SK-N-SH (cell line): ENCODE measurements around the gene LARGE2.

Source experiments
- CTCF ChIP-seq: fragments of 200-600 bp; sonication (generic); IDR thresholded peaks from 2 replicates; pipeline ENCODE4 v1.6.1; 2017; ENCODE audit warnings: antibody characterized with exemption, mild to moderate bottlenecking, moderate library complexity
- ELF1 ChIP-seq: IDR thresholded peaks from 2 replicates; pipeline ENCODE4 v1.4.0; 2012
- EP300 ChIP-seq, 2 experiments: IDR thresholded peaks; 2 replicates each; pipeline versions ENCODE4 v1.4.0 to v1.6.1; 2012; ENCODE audit warnings: borderline replicate concordance in 1 of 2, low read depth in 1 of 2, low read length in 1 of 2
- RFX5 ChIP-seq: IDR thresholded peaks from 2 replicates; pipeline ENCODE4 v1.6.1; 2012; ENCODE audit warnings: mild to moderate bottlenecking, improper control_type of control experiment, low read length
- TAF1 ChIP-seq: IDR thresholded peaks from 2 replicates; pipeline ENCODE4 v1.6.1; 2012; ENCODE audit warnings: low read depth, mild to moderate bottlenecking, low read length, moderate library complexity, borderline replicate concordance
- TEAD4 ChIP-seq: IDR thresholded peaks from 2 replicates; pipeline ENCODE4 v1.4.0; 2012; ENCODE audit warnings: mild to moderate bottlenecking, borderline replicate concordance; ENCODE audit not compliant: insufficient read depth
- YY1 ChIP-seq: IDR thresholded peaks from 2 replicates; pipeline ENCODE4 v1.4.0; 2012; ENCODE audit warnings: low read depth, mild to moderate bottlenecking

- no peak for TF ChIP-seq TEAD4
- TF ChIP-seq CTCF = no peak
- TF ChIP-seq TAF1 = no peak
- no peak for TF ChIP-seq YY1
- peak in 1 of 2 experiments; percentile 82; a peak in 1 of 4 replicates for TF ChIP-seq EP300 (IDR thresholded peaks at IDR 0.05; ENCODE audit: borderline replicate concordance in 1 of 2, low read depth in 1 of 2, low read length in 1 of 2)
- TF ChIP-seq RFX5 = no peak
- TF ChIP-seq ELF1 = no peak
Measured at GRCh38 chr11:45880772-45881570, 41.5 kb upstream of the LARGE2 start.
